22Rv1 (cell line): Measurements from ENCODE around the gene NUTM2G.
"Not testable (repeated sequence)": the region's sequence is repeated elsewhere in the genome, so short reads cannot be mapped to it uniquely, and the experiment has no call there.

Experiments used
- H3K27ac ChIP-seq: fragments of 450-650 bp; 2 replicates; pipeline ENCODE4 v1.5.1; 2017
- ZFX ChIP-seq: fragments of 450-650 bp; IDR thresholded peaks from 2 replicates; pipeline ENCODE4 v1.6.1; 2017; ENCODE audit warnings: antibody characterized with exemption, borderline replicate concordance
- TF ChIP-seq, protein P1 (sequence below): fragments of 450-650 bp; IDR thresholded peaks from 2 replicates; pipeline ENCODE4 v1.5.1; 2017; ENCODE audit warnings: mild to moderate bottlenecking

NUTM2G gene, protein sequence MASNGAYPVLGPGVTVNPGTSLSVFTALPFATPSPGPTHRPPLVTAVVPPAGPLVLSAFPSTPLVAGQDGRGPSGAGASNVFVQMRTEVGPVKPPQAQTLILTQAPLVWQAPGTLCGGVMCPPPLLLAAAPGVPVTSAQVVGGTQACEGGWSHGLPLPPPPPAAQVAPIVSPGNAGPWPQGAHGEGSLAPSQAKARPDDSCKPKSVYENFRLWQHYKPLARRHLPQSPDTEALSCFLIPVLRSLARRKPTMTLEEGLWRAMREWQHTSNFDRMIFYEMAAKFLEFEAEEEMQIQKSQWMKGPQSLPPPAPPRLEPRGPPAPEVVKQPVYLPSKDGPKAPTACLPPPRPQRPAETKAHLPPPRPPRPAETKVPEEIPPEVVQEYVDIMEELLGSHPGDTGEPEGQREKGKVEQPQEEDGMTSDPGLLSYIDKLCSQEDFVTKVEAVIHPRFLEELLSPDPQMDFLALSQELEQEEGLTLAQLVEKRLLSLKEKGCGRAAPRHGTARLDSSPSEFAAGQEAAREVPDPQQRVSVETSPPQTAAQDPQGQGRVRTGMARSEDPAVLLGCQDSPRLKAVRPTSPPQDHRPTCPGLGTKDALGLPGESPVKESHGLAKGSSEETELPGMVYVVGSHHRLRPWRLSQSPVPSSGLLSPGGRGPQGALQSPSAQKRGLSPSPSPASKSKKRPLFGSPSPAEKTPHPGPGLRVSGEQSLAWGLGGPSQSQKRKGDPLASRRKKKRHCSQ

DNA sequence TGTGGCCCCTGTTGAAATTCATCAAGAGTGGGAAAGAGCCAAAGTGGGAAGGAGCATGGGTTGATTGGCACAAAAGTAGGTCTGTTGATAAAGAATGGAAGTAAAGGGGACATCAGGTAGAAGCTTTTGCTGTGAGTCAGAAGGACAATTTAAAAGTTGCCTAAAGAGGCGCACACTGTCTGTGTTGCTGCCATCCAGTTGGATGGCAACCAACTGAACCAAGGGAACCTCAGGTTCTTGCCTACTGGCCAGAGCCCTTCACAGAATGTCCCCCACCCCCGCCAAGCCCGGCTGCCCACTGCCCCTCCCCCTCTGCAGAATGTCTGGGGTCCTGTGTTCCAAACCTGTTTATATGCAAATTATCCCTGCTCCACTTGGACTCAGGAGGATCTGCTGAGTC, at the start of gene NUTM2G:
TSS of gene NUTM2G (plus strand) at position 301 of the 400 bp plus-strand sequence. CDS start 182 bp downstream, outside the sequence.
- not testable (repeated sequence) for H3K27ac ChIP-seq

DNA sequence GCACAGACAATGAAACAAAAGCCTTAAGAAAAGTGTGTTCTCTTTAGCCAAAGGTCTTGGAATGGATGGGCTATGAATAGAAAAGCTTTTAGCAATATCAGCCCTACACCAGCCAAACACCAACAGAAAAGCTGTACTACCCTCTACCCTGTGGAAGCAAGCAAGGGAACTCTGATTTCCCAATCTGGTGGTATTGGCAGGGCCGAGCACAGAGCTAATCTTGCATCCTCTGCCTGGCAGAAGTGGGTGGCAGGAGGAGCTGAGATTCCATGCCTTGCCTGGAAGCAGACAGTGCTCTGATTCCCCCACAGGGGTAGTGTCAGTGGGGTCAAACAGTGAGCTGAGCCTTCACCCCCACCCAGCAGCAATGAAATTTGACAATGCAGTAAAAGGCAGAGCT, 44.7 kb upstream of the NUTM2G start:
- H3K27ac ChIP-seq, result no peak overlapping the region

DNA sequence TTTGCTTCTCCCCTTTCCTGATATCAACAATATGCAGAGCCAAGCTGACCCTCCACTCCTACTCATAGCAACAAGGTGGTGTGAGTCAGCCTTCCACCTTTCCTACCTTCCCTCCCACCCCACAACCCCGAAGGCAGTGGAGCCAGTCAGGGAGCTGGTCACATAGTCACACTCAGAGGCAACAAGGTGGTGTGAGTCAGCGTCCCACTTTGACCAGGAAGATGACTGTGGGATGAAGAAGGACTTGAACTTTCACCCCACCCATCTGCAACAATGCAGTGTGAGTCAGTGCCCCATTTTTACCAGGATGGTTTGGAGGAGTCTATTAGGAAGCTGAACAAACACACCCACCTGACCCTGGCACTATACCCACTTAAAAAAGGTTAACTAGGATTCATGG, 44.2 kb upstream of the NUTM2G start:
- H3K27ac ChIP-seq, result no peak overlapping the region
- TF ChIP-seq, protein P1, sequence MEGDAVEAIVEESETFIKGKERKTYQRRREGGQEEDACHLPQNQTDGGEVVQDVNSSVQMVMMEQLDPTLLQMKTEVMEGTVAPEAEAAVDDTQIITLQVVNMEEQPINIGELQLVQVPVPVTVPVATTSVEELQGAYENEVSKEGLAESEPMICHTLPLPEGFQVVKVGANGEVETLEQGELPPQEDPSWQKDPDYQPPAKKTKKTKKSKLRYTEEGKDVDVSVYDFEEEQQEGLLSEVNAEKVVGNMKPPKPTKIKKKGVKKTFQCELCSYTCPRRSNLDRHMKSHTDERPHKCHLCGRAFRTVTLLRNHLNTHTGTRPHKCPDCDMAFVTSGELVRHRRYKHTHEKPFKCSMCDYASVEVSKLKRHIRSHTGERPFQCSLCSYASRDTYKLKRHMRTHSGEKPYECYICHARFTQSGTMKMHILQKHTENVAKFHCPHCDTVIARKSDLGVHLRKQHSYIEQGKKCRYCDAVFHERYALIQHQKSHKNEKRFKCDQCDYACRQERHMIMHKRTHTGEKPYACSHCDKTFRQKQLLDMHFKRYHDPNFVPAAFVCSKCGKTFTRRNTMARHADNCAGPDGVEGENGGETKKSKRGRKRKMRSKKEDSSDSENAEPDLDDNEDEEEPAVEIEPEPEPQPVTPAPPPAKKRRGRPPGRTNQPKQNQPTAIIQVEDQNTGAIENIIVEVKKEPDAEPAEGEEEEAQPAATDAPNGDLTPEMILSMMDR, result no peak
- no peak for TF ChIP-seq ZFX

More for the DNA sequence above, 44.7 kb upstream of the NUTM2G start:
- TF ChIP-seq ZFX, result no peak
- TF ChIP-seq, protein P1, result no peak

DNA sequence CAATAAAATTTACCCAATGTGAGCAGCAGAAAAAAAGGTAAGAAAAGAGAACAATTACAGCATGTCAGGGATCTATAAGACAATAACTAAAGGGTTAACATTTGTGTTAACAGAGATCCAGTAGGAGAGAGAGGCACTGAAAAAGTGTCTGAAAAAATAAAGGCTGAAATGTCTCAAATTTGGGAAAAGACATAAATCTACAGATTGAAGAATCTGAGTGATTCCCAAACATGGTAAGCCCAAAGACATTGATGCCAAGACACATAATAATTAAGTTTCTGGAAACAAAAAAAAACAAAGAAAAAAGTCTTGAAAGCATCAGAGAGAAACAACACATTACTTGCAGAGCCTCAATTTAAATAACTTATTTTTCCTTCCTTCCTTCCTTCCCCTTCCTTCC, 43.2 kb upstream of the NUTM2G start:
- TF ChIP-seq ZFX, result no peak
- TF ChIP-seq, protein P1, result no peak
- H3K27ac ChIP-seq, result no peak overlapping the region

DNA sequence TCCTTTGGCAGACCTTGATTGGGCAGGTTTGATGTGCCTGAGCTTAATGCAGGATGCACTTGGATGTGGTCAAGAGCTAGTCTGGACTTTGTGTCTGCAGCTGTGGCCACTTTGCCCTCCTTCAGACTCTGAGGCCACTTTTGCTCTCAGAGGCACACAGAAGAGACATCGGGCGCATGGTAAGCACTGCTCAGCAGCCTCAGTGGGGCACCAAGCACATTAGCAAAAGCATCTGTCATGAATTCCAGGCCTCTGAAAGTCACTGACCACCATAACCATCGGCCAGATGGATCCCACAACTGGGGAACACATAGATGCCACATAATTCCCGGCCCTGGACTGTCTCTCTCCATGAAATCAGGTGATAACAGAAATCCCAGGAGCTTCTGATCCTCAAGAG, 40.1 kb upstream of the NUTM2G start:
- no peak overlapping the region for H3K27ac ChIP-seq
- no peak for TF ChIP-seq ZFX
- TF ChIP-seq, protein P1, result no peak

DNA sequence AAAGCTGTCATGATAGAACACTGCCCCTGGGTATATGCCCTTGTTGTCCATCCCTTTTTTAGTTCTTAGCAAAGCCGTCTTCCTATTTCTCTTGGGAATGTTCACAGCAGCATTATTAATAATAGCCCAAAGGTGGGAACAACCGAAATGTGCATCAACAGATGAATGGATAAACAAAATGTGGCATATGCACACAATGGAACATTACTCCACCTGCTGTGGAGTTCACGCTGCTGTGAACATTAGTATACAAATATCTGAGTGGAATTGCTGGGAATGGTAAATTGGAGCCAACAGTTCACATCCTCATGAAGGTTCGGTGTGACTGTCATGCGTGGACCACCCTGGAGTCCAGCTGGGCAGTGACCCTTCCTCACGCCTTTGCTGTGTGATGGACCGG, 36.5 kb upstream of the NUTM2G start:
- no peak overlapping the region for H3K27ac ChIP-seq
- TF ChIP-seq, protein P1, result no peak
- no peak for TF ChIP-seq ZFX

DNA sequence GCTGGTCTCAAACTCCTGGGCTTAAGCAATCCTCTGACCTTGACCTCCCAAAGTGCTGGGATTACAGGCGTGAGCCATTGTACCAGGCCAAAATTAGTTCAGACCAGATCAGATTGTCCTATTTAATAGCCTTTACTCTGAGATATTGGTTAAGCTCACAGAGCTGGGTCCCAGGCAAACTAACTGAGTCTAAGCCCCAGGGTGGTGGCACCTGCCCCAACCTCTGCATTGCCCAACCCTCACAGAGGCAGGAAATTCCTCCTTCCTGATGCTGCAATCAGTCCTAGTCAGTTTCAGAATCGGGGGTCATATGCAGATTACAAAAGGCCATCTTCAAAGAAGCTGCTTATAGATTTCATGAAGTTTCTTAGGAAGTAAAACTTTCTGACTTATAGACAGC, 28.6 kb upstream of the NUTM2G start:
- H3K27ac ChIP-seq, result not testable (repeated sequence)

DNA sequence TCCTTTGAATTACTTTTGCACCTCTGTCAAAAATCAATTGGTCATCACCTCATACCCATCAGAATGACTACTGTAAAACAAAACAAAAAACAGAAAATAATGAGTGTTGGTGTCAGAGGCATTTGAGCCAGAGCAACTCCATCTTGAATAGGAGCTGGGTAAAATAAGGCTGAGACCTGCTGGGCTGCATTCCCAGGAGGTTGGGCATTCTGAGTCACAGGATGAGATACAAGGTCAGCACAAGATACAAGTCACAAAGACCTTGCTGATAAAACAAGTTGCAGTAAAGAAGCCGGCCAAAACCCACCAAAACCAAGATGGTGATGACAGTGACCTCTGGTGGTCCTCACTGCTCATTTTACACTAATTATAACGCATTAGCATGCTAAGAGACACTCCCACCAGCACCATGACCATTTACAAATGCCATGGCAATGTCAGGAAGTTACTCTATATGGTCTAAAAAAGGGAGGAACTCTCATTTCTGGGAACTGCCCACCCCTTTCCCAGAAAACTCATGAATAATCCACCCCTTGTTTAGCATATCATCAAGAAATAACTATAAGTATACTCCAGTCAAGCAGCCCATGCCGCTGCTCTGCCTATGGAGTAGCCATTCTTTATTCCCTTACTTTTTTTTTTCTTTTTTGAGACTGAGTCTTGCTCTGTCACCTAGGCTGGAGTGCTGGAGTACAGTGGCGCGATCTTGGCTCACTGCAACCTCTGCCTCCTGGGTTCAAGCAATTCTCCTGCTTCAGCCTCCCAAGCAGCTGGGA, 23.5 kb upstream of the NUTM2G start:
- H3K27ac ChIP-seq, result not testable (repeated sequence)

DNA sequence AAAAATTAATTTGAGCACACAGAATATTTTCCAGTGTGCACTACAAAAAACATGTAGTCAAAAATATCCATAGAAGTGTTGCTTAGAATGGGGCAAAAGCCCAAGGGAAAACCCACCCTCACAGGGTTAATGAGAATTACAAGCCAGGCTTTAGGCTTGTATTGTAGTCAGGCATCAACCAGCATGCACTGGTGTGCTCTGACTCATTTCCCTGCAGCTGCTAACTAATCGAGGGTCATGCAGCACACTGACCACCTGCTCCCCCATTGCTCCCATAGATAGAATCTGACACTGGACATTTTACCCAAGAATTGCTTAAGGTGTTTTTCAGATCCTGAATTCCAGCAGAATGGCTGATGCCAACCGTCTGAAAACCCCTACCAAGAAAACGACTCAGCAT, 20.2 kb upstream of the NUTM2G start:
- not testable (repeated sequence) for H3K27ac ChIP-seq

DNA sequence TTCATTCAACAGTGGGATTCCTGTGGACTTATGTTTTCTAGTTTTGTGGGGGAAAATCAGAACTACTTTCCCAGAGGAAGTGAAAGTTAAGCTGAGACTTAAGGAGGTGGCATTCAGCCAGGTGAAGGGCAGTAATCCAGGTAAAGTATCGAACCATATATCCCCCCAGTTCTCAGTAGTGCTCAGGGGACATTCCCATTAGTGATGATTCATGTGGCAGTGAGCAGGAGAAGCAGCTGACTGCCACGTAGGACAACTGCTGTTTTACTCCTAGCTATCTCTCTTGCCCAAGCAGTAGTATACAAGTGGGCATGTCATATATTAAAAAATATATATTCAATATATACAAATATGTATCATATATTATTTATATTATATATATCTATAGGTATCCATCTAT, 13.1 kb upstream of the NUTM2G start:
- H3K27ac ChIP-seq, result not testable (repeated sequence)

DNA sequence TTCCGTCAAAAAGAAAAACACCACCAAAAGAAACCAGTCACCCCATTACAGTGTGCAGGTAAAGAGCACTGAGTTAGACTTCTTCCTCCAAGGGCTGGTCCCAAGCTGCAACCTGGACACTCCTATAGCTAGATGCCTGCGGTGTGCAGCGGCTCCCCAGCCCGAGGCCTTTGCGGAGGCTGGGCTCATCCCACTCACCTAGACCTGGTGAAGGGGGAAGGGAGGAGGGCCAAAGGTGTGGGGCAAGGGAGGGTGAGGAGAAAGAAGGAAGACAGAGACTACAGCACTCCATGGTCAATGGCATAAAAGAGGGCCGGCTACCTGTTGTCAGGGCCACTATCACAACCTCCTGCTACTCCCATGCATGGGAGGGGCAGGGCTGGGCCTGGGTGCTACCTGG, 12.1 kb upstream of the NUTM2G start:
- not testable (repeated sequence) for H3K27ac ChIP-seq

DNA sequence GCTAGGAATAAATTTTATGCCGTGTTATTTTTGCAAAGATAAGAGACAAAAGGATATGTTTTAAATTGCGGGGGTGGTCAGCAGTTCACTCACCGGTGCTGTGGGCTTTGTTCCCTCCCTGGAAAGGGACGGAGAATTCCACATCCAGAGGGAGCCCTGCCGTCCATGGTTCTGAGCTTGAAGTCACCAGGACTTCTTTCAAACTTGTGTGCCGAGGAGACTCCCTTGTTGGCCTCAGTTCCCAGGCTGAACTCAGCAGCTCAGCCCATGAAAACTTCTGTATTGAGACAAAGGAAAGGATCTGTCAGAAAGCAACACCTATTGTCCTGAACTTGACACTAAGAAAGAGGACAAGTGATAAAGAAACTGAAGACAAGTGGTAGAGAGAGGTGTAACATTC, 10.1 kb upstream of the NUTM2G start:
- H3K27ac ChIP-seq, result not testable (repeated sequence)

DNA sequence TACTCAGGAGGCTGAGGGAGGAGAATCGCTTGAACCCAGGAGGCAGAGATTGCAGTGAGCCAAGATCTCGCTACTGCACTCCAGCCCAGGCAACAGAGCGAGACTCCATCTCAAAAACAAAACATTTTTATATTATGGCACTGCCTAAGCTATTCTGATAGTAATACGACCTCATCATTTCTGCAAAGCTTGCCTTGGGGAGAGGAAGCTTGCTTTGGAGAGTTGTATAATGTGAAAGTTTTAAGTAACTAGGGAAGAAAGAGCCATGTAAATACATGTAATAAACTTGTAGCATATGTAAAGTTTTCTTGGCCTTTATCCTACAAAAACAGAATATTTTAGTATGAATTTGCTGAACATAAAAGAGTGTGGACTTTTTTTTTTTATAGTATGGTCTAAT, 7.8 kb upstream of the NUTM2G start:
- H3K27ac ChIP-seq, result not testable (repeated sequence)

DNA sequence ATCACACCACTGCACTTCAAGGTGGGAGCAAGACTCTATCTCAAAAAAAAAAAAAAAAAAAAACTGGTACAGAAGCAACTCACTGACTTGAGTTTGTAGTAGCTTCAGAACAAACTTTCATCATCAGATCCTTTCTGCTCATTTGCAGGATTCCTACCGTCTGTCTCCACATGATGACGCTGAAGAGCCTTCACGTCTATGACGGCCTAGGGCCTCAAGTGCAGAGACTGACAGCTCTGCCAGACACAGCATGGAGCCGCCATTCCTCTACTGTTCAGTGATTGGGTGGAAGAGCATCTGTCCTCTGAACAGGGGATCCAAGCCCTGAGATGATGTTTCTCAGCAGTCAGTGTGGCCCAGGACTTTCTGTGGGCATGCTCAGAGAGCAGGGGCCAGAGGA, 3.1 kb upstream of the NUTM2G start:
- H3K27ac ChIP-seq, result not testable (repeated sequence)
